LNCaP clone FGC (cell line): Measurements from ENCODE around the gene UQCC2.

Experiments
- DNase-seq: peaks from one replicate; pipeline ENCODE4 v3.0.0-alpha.2; 2011; ENCODE audit warnings: low read depth
- H3K4me3 ChIP-seq: 2 replicates; pipeline ENCODE4 v1.5.1; 2011; ENCODE audit warnings: mild to moderate bottlenecking, low read depth, low read length, control low read depth
- TF ChIP-seq, protein P1 (sequence below): IDR thresholded peaks from 2 replicates; pipeline ENCODE4 v1.5.1; 2012; ENCODE audit warnings: mild to moderate bottlenecking; ENCODE audit not compliant: control insufficient read depth, insufficient read depth; ENCODE audit errors: extremely low read depth

UQCC2 gene

DNA sequence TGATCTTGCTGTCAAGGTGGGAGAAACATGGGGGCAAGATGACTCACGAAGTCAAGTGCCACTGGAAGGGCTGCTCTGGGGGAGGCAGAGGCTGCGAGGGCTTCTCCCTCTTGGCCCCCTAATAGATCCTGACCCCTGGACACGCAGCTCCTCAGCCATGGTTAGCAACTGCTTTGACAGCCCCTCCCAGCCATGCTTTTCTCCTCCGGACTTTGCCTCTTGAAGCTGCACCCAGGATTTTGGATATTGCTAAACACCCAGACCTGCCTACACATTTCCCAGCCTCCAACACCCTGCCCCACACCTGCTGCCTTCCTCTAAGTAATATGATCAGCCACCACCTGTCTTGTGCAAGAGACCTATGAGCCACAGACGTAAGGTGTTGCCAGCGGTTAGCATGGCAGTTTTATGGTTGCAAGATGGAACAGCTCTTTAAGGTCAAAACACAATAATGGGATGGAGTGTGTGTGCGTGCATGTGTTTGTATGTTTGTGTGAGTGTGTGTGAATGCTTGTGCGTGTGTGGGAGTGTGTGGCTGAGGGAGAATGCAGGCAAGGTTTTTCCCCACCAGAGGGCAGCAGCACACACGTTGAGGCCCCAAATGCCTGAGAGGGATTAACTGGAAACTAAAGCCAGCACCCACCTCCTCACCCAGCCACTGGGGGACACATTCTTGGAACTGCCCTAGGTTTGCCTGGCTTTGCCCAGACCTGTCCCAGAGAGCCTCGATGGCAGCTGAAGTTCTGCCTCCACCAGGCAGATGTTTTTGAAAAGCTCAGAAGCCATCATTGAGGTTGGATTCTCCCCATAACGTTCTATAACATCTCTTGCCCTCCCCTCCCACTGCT, 32.7 kb upstream of the UQCC2 start:
- TF ChIP-seq, protein P1, sequence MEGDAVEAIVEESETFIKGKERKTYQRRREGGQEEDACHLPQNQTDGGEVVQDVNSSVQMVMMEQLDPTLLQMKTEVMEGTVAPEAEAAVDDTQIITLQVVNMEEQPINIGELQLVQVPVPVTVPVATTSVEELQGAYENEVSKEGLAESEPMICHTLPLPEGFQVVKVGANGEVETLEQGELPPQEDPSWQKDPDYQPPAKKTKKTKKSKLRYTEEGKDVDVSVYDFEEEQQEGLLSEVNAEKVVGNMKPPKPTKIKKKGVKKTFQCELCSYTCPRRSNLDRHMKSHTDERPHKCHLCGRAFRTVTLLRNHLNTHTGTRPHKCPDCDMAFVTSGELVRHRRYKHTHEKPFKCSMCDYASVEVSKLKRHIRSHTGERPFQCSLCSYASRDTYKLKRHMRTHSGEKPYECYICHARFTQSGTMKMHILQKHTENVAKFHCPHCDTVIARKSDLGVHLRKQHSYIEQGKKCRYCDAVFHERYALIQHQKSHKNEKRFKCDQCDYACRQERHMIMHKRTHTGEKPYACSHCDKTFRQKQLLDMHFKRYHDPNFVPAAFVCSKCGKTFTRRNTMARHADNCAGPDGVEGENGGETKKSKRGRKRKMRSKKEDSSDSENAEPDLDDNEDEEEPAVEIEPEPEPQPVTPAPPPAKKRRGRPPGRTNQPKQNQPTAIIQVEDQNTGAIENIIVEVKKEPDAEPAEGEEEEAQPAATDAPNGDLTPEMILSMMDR: peak; percentile 90
- no peak for DNase-seq
- H3K4me3 ChIP-seq: no peak overlapping the region

DNA sequence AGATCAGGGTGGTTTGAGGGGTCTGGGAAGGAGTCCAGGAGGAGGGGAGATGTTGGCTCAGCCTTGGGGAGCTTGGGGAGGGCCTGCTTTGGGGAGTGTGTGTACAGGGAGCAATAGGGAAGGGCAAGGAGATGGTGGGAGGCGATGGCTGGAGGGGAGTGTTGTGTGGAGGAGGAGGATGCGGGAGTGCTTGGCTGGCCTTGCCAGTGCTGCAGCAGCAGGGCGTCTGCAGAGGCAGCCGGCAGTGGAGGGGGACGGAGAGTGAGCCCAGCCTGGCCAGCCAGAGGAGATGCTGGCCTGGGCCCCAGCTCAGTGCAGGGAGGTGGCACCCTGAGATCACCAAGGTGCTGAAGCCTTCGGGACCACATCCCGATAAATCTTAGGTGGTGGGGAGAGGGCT, 31.3 kb upstream of the UQCC2 start:
- DNase-seq: no peak
- TF ChIP-seq, protein P1: no peak
- no peak overlapping the region for H3K4me3 ChIP-seq

DNA sequence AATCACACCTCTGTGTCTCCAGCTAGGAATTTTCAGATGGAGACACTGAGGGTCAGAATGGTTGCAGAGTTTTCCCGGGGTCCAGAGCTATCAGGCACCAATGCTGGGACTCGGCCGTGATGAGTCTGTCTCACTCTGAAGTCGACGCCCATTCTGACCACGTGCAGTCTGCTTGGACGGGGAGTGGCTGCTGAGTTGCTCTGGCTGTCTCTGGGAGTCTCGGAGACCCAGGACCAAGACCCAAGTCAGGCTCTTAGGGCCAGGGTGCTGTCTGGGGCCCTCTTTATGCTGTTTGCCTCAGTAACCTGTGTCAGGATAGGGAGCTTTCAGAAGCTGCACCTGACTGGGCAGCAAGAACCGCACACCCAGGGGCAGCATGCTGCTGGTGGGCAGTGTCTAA, 30.6 kb upstream of the UQCC2 start:
- no peak for DNase-seq
- no peak overlapping the region for H3K4me3 ChIP-seq
- TF ChIP-seq, protein P1: no peak

DNA sequence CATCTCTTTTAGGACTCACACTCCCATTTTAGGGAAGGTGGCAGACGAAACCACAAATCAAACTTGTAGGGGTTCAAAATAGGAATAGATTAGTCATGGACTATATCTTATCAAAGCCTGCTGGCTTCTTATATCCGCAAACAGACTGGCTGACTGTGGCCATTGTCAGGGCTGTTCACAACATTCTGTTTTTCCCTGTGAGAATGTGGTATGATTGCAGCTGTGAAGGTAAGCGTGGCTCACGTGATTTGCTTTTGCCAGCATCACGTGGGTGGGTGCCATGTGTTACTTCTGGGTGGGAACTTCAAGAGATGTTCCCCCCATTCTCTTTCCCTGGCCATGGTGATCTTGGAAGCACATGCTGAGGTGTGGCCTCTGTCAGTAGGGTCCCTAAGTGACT, 29.3 kb upstream of the UQCC2 start:
- no peak overlapping the region for H3K4me3 ChIP-seq
- TF ChIP-seq, protein P1: no peak
- DNase-seq: no peak

DNA sequence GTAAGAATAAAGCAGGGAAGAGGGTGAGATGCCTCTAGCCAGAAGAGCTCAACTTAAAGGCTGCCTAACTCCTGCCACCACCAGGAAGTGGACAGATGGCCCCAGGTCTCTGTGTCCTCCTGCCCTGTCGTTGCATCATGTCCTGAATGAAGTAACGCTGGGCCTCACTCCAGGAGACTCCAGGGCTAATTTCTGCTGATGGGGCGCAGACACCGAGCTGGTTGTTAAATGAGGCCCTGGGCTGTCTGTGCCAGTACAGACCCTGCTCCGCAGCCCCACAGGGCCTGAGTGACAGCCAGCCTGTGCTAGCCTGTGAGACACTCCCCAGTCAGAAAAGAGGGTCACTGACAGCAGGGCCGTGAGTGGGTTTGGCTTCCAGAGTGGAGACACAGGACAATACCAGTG, 28.7 kb upstream of the UQCC2 start:
- TF ChIP-seq, protein P1: no peak
- H3K4me3 ChIP-seq: no peak overlapping the region
- no peak for DNase-seq

DNA sequence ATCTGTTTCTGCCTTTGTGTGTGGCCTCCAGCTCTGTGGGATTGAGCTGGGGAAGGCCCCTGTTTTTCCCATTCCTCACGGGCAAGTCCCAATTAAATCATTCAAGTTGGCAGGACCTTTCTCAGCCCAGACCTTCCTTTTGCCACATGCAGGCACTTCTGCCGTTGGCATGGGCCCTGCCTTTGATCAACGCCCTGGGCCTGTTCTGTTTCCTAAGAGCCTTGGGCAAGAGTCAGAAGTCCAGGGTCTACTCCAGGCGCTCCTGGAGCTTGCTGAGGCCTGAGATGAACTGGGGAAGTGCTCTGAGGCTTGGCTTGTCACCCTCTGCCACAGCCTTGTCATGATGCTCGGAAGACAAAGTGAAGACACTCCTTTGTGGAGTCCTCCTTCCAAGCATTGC, 28.1 kb upstream of the UQCC2 start:
- no peak for DNase-seq
- TF ChIP-seq, protein P1: no peak

DNA sequence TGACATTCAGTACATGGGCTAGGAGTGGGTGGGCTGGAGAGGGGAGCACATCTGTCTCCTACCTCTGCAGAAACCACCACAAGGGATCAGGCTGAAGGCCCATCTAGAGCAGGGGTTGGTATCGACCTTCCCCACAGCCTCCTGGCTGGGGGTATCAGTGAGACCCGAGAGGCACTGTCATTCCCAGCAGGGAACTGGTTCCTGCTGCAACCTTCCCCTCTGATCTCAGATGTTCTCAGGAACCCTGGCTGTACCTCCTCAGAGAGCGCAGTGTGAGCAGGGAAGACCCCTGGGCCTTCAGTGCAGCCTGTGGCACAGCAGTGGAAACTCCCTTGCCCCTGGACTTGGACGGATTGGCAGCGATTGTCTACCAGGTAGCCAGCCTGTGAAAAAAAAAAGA, 27.4 kb upstream of the UQCC2 start:
- TF ChIP-seq, protein P1: no peak
- no peak overlapping the region for H3K4me3 ChIP-seq
- no peak for DNase-seq

More for the DNA sequence above, 28.1 kb upstream of the UQCC2 start:
- H3K4me3 ChIP-seq: no peak overlapping the region
